K562 (cell line): ENCODE data around the gene ITPR1. TPM values are rescaled to one million over a fixed set of nuclear protein-coding genes. Genes with fewer than 3 reads are reported as not detected.

ENCODE experiments used
- ATAC-seq: fragments of 200-7000 bp; cut with Tn5 transposase; 3 replicates; pipeline ENCODE4 v1.9.1; 2020; ENCODE audit warnings: moderate library complexity
- BruUV-seq: library from RNA; stranded (reverse); fragments of 400-500 nt; replicated peaks from 2 replicates; lab custom pipeline; 2021; lab: Mats Ljungman, UMichigan
- CTCF ChIA-PET: fragments of 300-600 bp; formaldehyde crosslinking; extraction: SDS; loops from one replicate; lab custom pipeline; 2021; ENCODE audit warnings: low intra/inter-chr PET ratio; lab: Yijun Ruan, JAX
- POLR2A ChIA-PET: fragments of 300-600, 350-650 bp; sonication (Branson Sonifier 250); formaldehyde crosslinking; extraction: SDS; loops from one replicate; lab custom pipeline; 2021; ENCODE audit warnings: antibody characterized with exemption, inconsistent platforms; lab: Yijun Ruan, JAX
- DNase-seq, 4 experiments: peaks; one replicate each; pipeline versions ENCODE4 v3.0.0 to v3.0.0-alpha.2; 2011 to 2018; ENCODE audit warnings: low spot score in 3 of 4, mixed read lengths in 3 of 4; ENCODE audit errors: extremely low read depth in 1 of 4
- FAIRE-seq: peaks from 2 replicates; lab custom pipeline; 2011; peaks lifted over from hg19 to GRCh38; lab: Jason Lieb, UNC
- H2AFZ ChIP-seq: 2 replicates; pipeline ENCODE4 v1.6.0; 2011; ENCODE audit warnings: low read depth, low read length, control low read depth, inconsistent platforms
- H3K27ac ChIP-seq: fragments of 200-600 bp; 3 replicates; pipeline ENCODE4 v1.8.0; 2011; ENCODE audit warnings: low read depth, mild to moderate bottlenecking, control low read depth, inconsistent platforms, low read length, moderate library complexity, mixed read lengths; ENCODE audit errors: extremely low read depth
- H3K27me3 ChIP-seq, 2 experiments: fragments of 300-600 bp in 1 of 2; 2 replicates in 1 of 2; 3 replicates in 1 of 2; pipeline versions ENCODE4 v1.6.0 to v1.8.0; 2011; ENCODE audit warnings: inconsistent platforms in 2 of 2, low read length in 2 of 2, mild to moderate bottlenecking in 1 of 2, mixed read lengths in 1 of 2, moderate library complexity in 1 of 2; ENCODE audit not compliant: control insufficient read depth in 2 of 2, insufficient read depth in 2 of 2
- H3K36me3 ChIP-seq: fragments of 300-600 bp; 3 replicates; pipeline ENCODE4 v1.8.0; 2011; ENCODE audit warnings: mild to moderate bottlenecking, low read length, inconsistent platforms; ENCODE audit not compliant: control insufficient read depth, insufficient read depth
- H3K4me1 ChIP-seq, 2 experiments: fragments of 200-600 bp in 1 of 2; replicated peaks in 1 of 2; 2 replicates in 1 of 2; 3 replicates in 1 of 2; pipeline versions ENCODE4 v1.5.1 to v1.8.0; 2011; ENCODE audit warnings: inconsistent platforms in 2 of 2, low read length in 2 of 2, mild to moderate bottlenecking in 1 of 2, mixed read lengths in 1 of 2, moderate library complexity in 1 of 2; ENCODE audit not compliant: control insufficient read depth in 2 of 2, insufficient read depth in 2 of 2
- H3K4me2 ChIP-seq: 2 replicates; pipeline ENCODE4 v1.6.1; 2011; ENCODE audit warnings: low read length, control low read depth, inconsistent platforms, mixed read lengths; ENCODE audit not compliant: insufficient read depth
- H3K4me3 ChIP-seq: fragments of 200-600 bp; sonication (generic), shearing (Covaris generic); 2 replicates; pipeline ENCODE4 v1.5.1; 2016; ENCODE audit warnings: control low read depth, inconsistent platforms
- H3K79me2 ChIP-seq: fragments of 200-600 bp; 3 replicates; pipeline ENCODE4 v1.8.0; 2011; ENCODE audit warnings: low read length, inconsistent platforms; ENCODE audit not compliant: control insufficient read depth, insufficient read depth
- H3K9ac ChIP-seq, 2 experiments: 2 replicates each; pipeline versions ENCODE4 v1.6.0 to v1.6.1; 2011; ENCODE audit warnings: low read depth in 2 of 2, low read length in 2 of 2, control low read depth in 1 of 2, inconsistent platforms in 1 of 2, mild to moderate bottlenecking in 1 of 2, mixed read lengths in 1 of 2; ENCODE audit not compliant: insufficient read depth in 1 of 2
- H3K9me1 ChIP-seq: one replicate; pipeline ENCODE4 v1.6.0; 2011; ENCODE audit warnings: inconsistent platforms, mild to moderate bottlenecking, low read length, moderate library complexity; ENCODE audit not compliant: control insufficient read depth, insufficient read depth
- H3K9me3 ChIP-seq: replicated peaks from 2 replicates; pipeline ENCODE4 v1.5.1; 2011; ENCODE audit warnings: low read depth, low read length, inconsistent platforms; ENCODE audit not compliant: control insufficient read depth, insufficient read depth
- H4K20me1 ChIP-seq: replicated peaks from 2 replicates; pipeline ENCODE4 v1.6.1; 2011; ENCODE audit warnings: low read length, inconsistent platforms, mixed read lengths; ENCODE audit not compliant: control insufficient read depth, insufficient read depth
- ATF3 ChIP-seq, 2 experiments: fragments of 450-650 bp in 1 of 2; sonication (generic) in 1 of 2; formaldehyde crosslinking in 1 of 2; IDR thresholded peaks in 1 of 2; conservative IDR thresholded peaks in 1 of 2; 2 replicates each; pipeline versions ENCODE4 v1.6.1 to v1.8.1; 2016 to 2023; ENCODE audit warnings: mild to moderate bottlenecking in 2 of 2, moderate library complexity in 2 of 2, inconsistent platforms in 1 of 2, missing genetic modification reagents in 1 of 2
- ATF7 ChIP-seq: fragments of 450-650 bp; IDR thresholded peaks from 2 replicates; pipeline ENCODE4 v1.7.1; 2014; ENCODE audit warnings: mild to moderate bottlenecking, moderate library complexity
- CBFA2T3 ChIP-seq: fragments of 450-650 bp; IDR thresholded peaks from 2 replicates; pipeline ENCODE4 v1.6.1; 2017
- FUS ChIP-seq: fragments of 200-400 bp; formaldehyde crosslinking; optimal IDR thresholded peaks from 2 replicates; pipeline ENCODE3; 2017; ENCODE audit warnings: low read depth, low read length
- JUND ChIP-seq, 2 experiments: IDR thresholded peaks; 2 replicates in 1 of 2; 3 replicates in 1 of 2; pipeline ENCODE4 v1.6.1; 2011; ENCODE audit warnings: borderline replicate concordance in 2 of 2, low read depth in 2 of 2, low read length in 2 of 2, improper control_type of control experiment in 1 of 2, missing biosample characterization in 1 of 2, missing genetic modification characterization in 1 of 2, missing genetic modification reagents in 1 of 2
- THRAP3 ChIP-seq: fragments of 450-650 bp; IDR thresholded peaks from 2 replicates; pipeline ENCODE4 v1.6.1; 2016; ENCODE audit warnings: mild to moderate bottlenecking, inconsistent platforms, borderline replicate concordance
- TRIM25 ChIP-seq: fragments of 450-650 bp; IDR thresholded peaks from 2 replicates; pipeline ENCODE4 v1.7.0; 2016; ENCODE audit warnings: borderline replicate concordance
- TSHZ1 ChIP-seq: fragments of 250-450 bp; sonication (Bioruptor Pico); IDR thresholded peaks from 2 replicates; pipeline ENCODE4 v1.4.0; 2020; ENCODE audit warnings: mild to moderate bottlenecking, moderate library complexity
- ZNF518B ChIP-seq: fragments of 250-450 bp; sonication (Bioruptor Pico); IDR thresholded peaks from 2 replicates; pipeline ENCODE4 v1.5.0; 2021; ENCODE audit warnings: mild to moderate bottlenecking, moderate library complexity
- WGBS: fragments of 100-300 bp; shearing (Covaris generic); methylation state at CpG from one replicate; pipeline ENCODE4 v1.1.6; 2016; ENCODE audit warnings: low coverage, mixed read lengths; ENCODE audit not compliant: insufficient coverage; ENCODE audit errors: missing lambda C conversion rate; 5-methylcytosine and 5-hydroxymethylcytosine counted together
- in situ Hi-C: fragments of 300-500 bp; cut with MboI; formaldehyde crosslinking; loops from 4 replicates; pipeline ENCODE4 v1.15.0; 2018; ENCODE audit warnings: inconsistent platforms, mixed read lengths
- intact Hi-C: fragments of 100-400 bp; cut with micrococcal nuclease; formaldehyde crosslinking; loops from 2 replicates; pipeline ENCODE4 v1.14.2; 2022
- polyA plus RNA-seq, 8 experiments: library from polyadenylated mRNA; depleted of rRNA in 4 of 8; stranded (reverse) in 5 of 8; unstranded in 3 of 8; fragments of >200 nt; fragmentation: Nextera tagmentation in 2 of 8; fragmentation: Illumina TruSeq in 1 of 8; extraction: Ambion mirVana in 2 of 8; extraction: Trizol in 1 of 8; gene quantifications; 2 replicates each; pipeline versions ENCODE4 v1.2.1 to v1.2.3, GENCODE V29; 2011 to 2014; ENCODE audit warnings: inconsistent platforms in 1 of 8, missing spikeins in 1 of 8
- total RNA-seq, 7 experiments: library from RNA; depleted of rRNA in 6 of 7; stranded (reverse); fragments of >200 nt in 6 of 7; fragmentation: Illumina TruSeq in 2 of 7; extraction: Trizol in 2 of 7; gene quantifications; 2 replicates each; pipeline versions ENCODE4 v1.2.1 to v1.2.3, GENCODE V29; 2011 to 2021; ENCODE audit warnings: low replicate concordance in 1 of 7

The ITPR1 gene
- total and polyA plus RNA-seq, 9 of the 15 experiments (the other 6 are each of a cell fraction or from before 2014, with no cell fraction given), result 22.4 to 40.0 (median 27.4) TPM

GRCh38 chr3:4464576-4464975, 28.6 kb upstream of the ITPR1 start:
- in situ Hi-C loops, result no loop called here
- POLR2A ChIA-PET, result no interaction called here
- TF ChIP-seq ATF3 (IDR thresholded peaks at IDR 0.05), result peak; percentile 84
- no peak for TF ChIP-seq ATF3 (CRISPR knock-in tag; conservative IDR thresholded peaks at IDR 0.05)
- no peak for TF ChIP-seq TRIM25
- peak; percentile 83 for TF ChIP-seq ATF7
- no peak for TF ChIP-seq ZNF518B (CRISPR knock-in tag)
- TF ChIP-seq TSHZ1 (CRISPR knock-in tag), result no peak
- TF ChIP-seq CBFA2T3, result no peak
- no peak for TF ChIP-seq FUS
- TF ChIP-seq JUND (IDR thresholded peaks at IDR 0.05; ENCODE audit: borderline replicate concordance, low read depth, low read length), result peak; percentile 34; the same call in 1 of the 2 replicates
- peak; percentile 33; the same call in 1 of the 3 replicates for TF ChIP-seq JUND (tag; IDR thresholded peaks at IDR 0.05; ENCODE audit: borderline replicate concordance, low read depth, low read length)
- no peak for TF ChIP-seq THRAP3

More at GRCh38 chr3:4464576-4464975, 28.6 kb upstream of the ITPR1 start:
- Histone ChIP-seq H2AFZ (no peak overlapping the region), H3K9ac (no peak overlapping the region), H3K4me2 (no peak overlapping the region), H4K20me1 (no peaks in the 10 kb centered on the region), H3K9me1 (no peaks in the 10 kb centered on the region), H3K27ac (no peak overlapping the region), H3K79me2 (peaks cover 2% of the 10 kb centered on the region; the same call in 1 of the 3 replicates), H3K36me3 (no peaks in the 10 kb centered on the region), H3K4me1 (peaks cover 14 to 17% of the 10 kb centered on the region in 2 experiments; a peak in 4 of 5 replicates), H3K4me3 (no peak overlapping the region), H3K9me3 (no peaks in the 10 kb centered on the region), H3K27me3 (no peaks in the 10 kb centered on the region)
- CTCF ChIA-PET, result no interaction called here
- ATAC-seq, result no peak
- WGBS, result 31% methylated on average over 1 of the region's 1 CpG
- BruUV-seq, result no TSS peak
- intact Hi-C loops, result loop anchor here (10.0 kb wide), 1 partner anchor 110 kb away; no protein-coding TSS in a partner anchor
- FAIRE-seq, result no peak
- DNase-seq, result no peak
